ENCODE data around the gene DCXR. TPM values are rescaled to one million over a fixed set of nuclear protein-coding genes. Genes with fewer than 3 reads are reported as not detected.

The DCXR gene
- total and polyA plus RNA-seq, 2 donors (not counting 1 experiment from before 2014, with no cell fraction given), result 63.9 to 143 TPM

GRCh38 chr17:82003411-82004381 is 33.8 kb downstream of the DCXR start:
- no peak for ATAC-seq (ENCODE audit: low read depth)
- no peaks in the 10 kb centered on the region for H3K27me3 Mint-ChIP-seq
- H4K20me1 ChIP-seq (ENCODE audit: control insufficient read depth, insufficient read depth, low read length, poor library complexity, severe bottlenecking), result peaks cover 7% of the 10 kb centered on the region
- CTCF ChIA-PET, result no interaction called here
- H3K4me3 Mint-ChIP-seq, result no peak overlapping the region
- no peaks in the 10 kb centered on the region for H3K27me3 ChIP-seq (replicated peaks in 1 of 4; ENCODE audit: control extremely low read depth in 1 of 4, control insufficient read depth in 3 of 4, insufficient read depth in 4 of 4, low read length in 3 of 4)
- WGBS (ENCODE audit: insufficient coverage), result 95% methylated on average over 52 of the region's 53 CpGs
- no peaks in the 10 kb centered on the region for H3K9me3 ChIP-seq (ENCODE audit: control extremely low read depth in 1 of 3, control insufficient read depth in 2 of 3, insufficient read depth in 1 of 3, low read length in 2 of 3)
- peaks cover 0 to 2% of the 10 kb centered on the region in 2 experiments for H3K36me3 ChIP-seq (replicated peaks in 1 of 2; ENCODE audit: control extremely low read depth in 1 of 2, control insufficient read depth in 1 of 2, extremely low read depth in 1 of 2, insufficient read depth in 2 of 2, low read length in 1 of 2)
- no peak overlapping the region for H3K4me2 ChIP-seq (replicated peaks; ENCODE audit: low read depth, low read length, poor library complexity, severe bottlenecking)
- no peaks in the 10 kb centered on the region for H3K9me3 Mint-ChIP-seq (ENCODE audit: insufficient read depth)
- DNase-seq, result no peak
- H3K27ac ChIP-seq (ENCODE audit: low read length in 2 of 2), result no peak overlapping the region
- POLR2A ChIA-PET, result no interaction called here
- H3K4me1 Mint-ChIP-seq, result no peaks in the 10 kb centered on the region
- intact Hi-C loops (cut with micrococcal nuclease), result no loop called here
- no peaks in the 10 kb centered on the region for H3K4me1 ChIP-seq (ENCODE audit: control insufficient read depth in 2 of 2, insufficient read depth in 2 of 2, low read length in 2 of 2)
- no peak overlapping the region for H3K4me3 ChIP-seq (ENCODE audit: control extremely low read depth in 1 of 5, extremely low read depth in 1 of 5, insufficient read depth in 1 of 5, low read depth in 2 of 5, low read length in 4 of 5)
- TF ChIP-seq CTCF (IDR thresholded peaks at IDR 0.05), result no peak
- TF ChIP-seq EZH2 (IDR thresholded peaks at IDR 0.05; ENCODE audit: borderline replicate concordance, insufficient read depth, low read depth, low read length, poor library complexity, severe bottlenecking), result no peak
- H3K27ac Mint-ChIP-seq, result no peak overlapping the region
- no peak overlapping the region for H3K9ac ChIP-seq (ENCODE audit: low read length)
- H3K79me2 ChIP-seq (ENCODE audit: control insufficient read depth, insufficient read depth, low read length), result peaks cover 3% of the 10 kb centered on the region
- no peak overlapping the region for H2AFZ ChIP-seq (ENCODE audit: insufficient read depth, low read depth, low read length, poor library complexity, severe bottlenecking)

GRCh38 chr17:82001571-82002056 is 35.9 kb downstream of the DCXR start:
- Mint-ChIP-seq H3K27me3 (no peaks in the 10 kb centered on the region), H3K4me1 (no peaks in the 10 kb centered on the region), H3K4me3 (no peak overlapping the region), H3K9me3 (ENCODE audit: insufficient read depth) (no peaks in the 10 kb centered on the region), H3K27ac (no peak overlapping the region)
- no peak overlapping the region for H3K4me2 ChIP-seq (replicated peaks; ENCODE audit: low read depth, low read length, poor library complexity, severe bottlenecking)
- no peak overlapping the region for H3K9ac ChIP-seq (ENCODE audit: low read length)
- peaks cover 7% of the 10 kb centered on the region for H4K20me1 ChIP-seq (ENCODE audit: control insufficient read depth, insufficient read depth, low read length, poor library complexity, severe bottlenecking)
- no peak overlapping the region for H3K4me3 ChIP-seq (ENCODE audit: control extremely low read depth in 1 of 5, extremely low read depth in 1 of 5, insufficient read depth in 1 of 5, low read depth in 2 of 5, low read length in 4 of 5)
- H3K9me3 ChIP-seq (ENCODE audit: control extremely low read depth in 1 of 3, control insufficient read depth in 2 of 3, insufficient read depth in 1 of 3, low read length in 2 of 3), result no peaks in the 10 kb centered on the region
- no peak overlapping the region for H3K27ac ChIP-seq (ENCODE audit: low read length in 2 of 2)
- DNase-seq (no peak), ATAC-seq (ENCODE audit: low read depth) (no peak)
- no peaks in the 10 kb centered on the region for H3K4me1 ChIP-seq (ENCODE audit: control insufficient read depth in 2 of 2, insufficient read depth in 2 of 2, low read length in 2 of 2)
- POLR2A ChIA-PET, result no interaction called here
- peaks cover 3% of the 10 kb centered on the region for H3K79me2 ChIP-seq (ENCODE audit: control insufficient read depth, insufficient read depth, low read length)
- no peaks in the 10 kb centered on the region for H3K27me3 ChIP-seq (replicated peaks in 1 of 4; ENCODE audit: control extremely low read depth in 1 of 4, control insufficient read depth in 3 of 4, insufficient read depth in 4 of 4, low read length in 3 of 4)
- peaks cover 0 to 2% of the 10 kb centered on the region in 2 experiments for H3K36me3 ChIP-seq (replicated peaks in 1 of 2; ENCODE audit: control extremely low read depth in 1 of 2, control insufficient read depth in 1 of 2, extremely low read depth in 1 of 2, insufficient read depth in 2 of 2, low read length in 1 of 2)
- whole genome bisulfite sequencing (ENCODE audit: insufficient coverage), result 76% methylated on average over 16 of the region's 17 CpGs
- CTCF ChIA-PET, result no interaction called here
- no peak for TF ChIP-seq CTCF (IDR thresholded peaks at IDR 0.05)
- no peak for TF ChIP-seq EZH2 (IDR thresholded peaks at IDR 0.05; ENCODE audit: borderline replicate concordance, insufficient read depth, low read depth, low read length, poor library complexity, severe bottlenecking)
- no peak overlapping the region for H2AFZ ChIP-seq (ENCODE audit: insufficient read depth, low read depth, low read length, poor library complexity, severe bottlenecking)
- intact Hi-C loops (cut with micrococcal nuclease), result no loop called here

All from B cell (primary cell).